SU-DHL-6 (cell line): ENCODE measurements around the gene OTUD1.

Experiments used
- H2AFZ ChIP-seq: fragments of 200-600 bp; sonication (generic); 2 replicates; pipeline ENCODE4 v1.6.1; 2014; ENCODE audit warnings: low read depth, mild to moderate bottlenecking, moderate library complexity, mixed read lengths, antibody characterized with exemption, low read length; ENCODE audit not compliant: severe bottlenecking
- H3F3A ChIP-seq: fragments of 200-600 bp; shearing (Covaris generic); 2 replicates; pipeline ENCODE4 v1.6.0; 2016; ENCODE audit warnings: antibody characterized with exemption, mild to moderate bottlenecking; ENCODE audit not compliant: insufficient read depth
- H3K27ac ChIP-seq: fragments of 200-600 bp; sonication (generic); 2 replicates; pipeline ENCODE4 v1.5.1; 2016; ENCODE audit warnings: low read depth, mild to moderate bottlenecking, low read length, moderate library complexity, mixed read lengths
- H3K27me3 ChIP-seq: fragments of 200-600 bp; sonication (generic), shearing (Covaris generic); 2 replicates; pipeline ENCODE4 v1.6.0; 2014; ENCODE audit warnings: mild to moderate bottlenecking, low read length
- H3K36me3 ChIP-seq: fragments of 200-600 bp; sonication (generic); 2 replicates; pipeline ENCODE4 v1.6.1; 2014; ENCODE audit warnings: mild to moderate bottlenecking, low read length, mixed read lengths
- H3K4me2 ChIP-seq: fragments of 300-600, 200-600 bp; shearing (Covaris generic), sonication (generic); 2 replicates; pipeline ENCODE4 v1.6.0; 2014; ENCODE audit warnings: low read length, low read depth, mild to moderate bottlenecking; ENCODE audit not compliant: poor library complexity, severe bottlenecking
- H3K4me3 ChIP-seq: fragments of 200-600 bp; sonication (generic); 2 replicates; pipeline ENCODE4 v1.5.1; 2014; ENCODE audit warnings: antibody characterized with exemption, low read length, mild to moderate bottlenecking, mixed read lengths; ENCODE audit not compliant: insufficient read depth, poor library complexity, severe bottlenecking
- H3K79me2 ChIP-seq: fragments of 200-600 bp; sonication (generic); 2 replicates; pipeline ENCODE4 v1.6.1; 2014; ENCODE audit warnings: mild to moderate bottlenecking, low read length, moderate library complexity; ENCODE audit not compliant: insufficient read depth
- H3K9ac ChIP-seq: fragments of 200-600 bp; sonication (generic); 2 replicates; pipeline ENCODE4 v1.7.0; 2014; ENCODE audit warnings: mild to moderate bottlenecking, low read length
- H3K9me2 ChIP-seq: fragments of 200-600 bp; sonication (generic); replicated peaks from 2 replicates; pipeline ENCODE4 v1.6.1; 2014; ENCODE audit warnings: low read length; ENCODE audit not compliant: insufficient read depth
- H3K9me3 ChIP-seq: fragments of 200-600 bp; sonication (generic); 2 replicates; pipeline ENCODE4 v1.6.1; 2014; ENCODE audit warnings: low read length, mixed read lengths; ENCODE audit not compliant: insufficient read depth
- H4K20me1 ChIP-seq: fragments of 200-600 bp; sonication (generic); 2 replicates; pipeline ENCODE4 v1.6.1; 2014; ENCODE audit warnings: low read depth, mild to moderate bottlenecking, antibody characterized with exemption, low read length, moderate library complexity, mixed read lengths
- EZH2phosphoT487 ChIP-seq: fragments of 200-600 bp; sonication (generic), shearing (Covaris generic); conservative IDR thresholded peaks from 2 replicates; pipeline ENCODE4 v1.6.1; 2018; ENCODE audit warnings: mild to moderate bottlenecking, antibody characterized with exemption, low read length, moderate library complexity, mixed read lengths
- TF ChIP-seq, protein P1 (sequence below): fragments of 200-600 bp; sonication (generic); IDR thresholded peaks from one replicate; pipeline ENCODE4 v1.5.1; 2017; ENCODE audit warnings: antibody characterized with exemption, mild to moderate bottlenecking, low read length, moderate library complexity; ENCODE audit not compliant: insufficient read depth, poor library complexity, severe bottlenecking

The OTUD1 gene

DNA sequence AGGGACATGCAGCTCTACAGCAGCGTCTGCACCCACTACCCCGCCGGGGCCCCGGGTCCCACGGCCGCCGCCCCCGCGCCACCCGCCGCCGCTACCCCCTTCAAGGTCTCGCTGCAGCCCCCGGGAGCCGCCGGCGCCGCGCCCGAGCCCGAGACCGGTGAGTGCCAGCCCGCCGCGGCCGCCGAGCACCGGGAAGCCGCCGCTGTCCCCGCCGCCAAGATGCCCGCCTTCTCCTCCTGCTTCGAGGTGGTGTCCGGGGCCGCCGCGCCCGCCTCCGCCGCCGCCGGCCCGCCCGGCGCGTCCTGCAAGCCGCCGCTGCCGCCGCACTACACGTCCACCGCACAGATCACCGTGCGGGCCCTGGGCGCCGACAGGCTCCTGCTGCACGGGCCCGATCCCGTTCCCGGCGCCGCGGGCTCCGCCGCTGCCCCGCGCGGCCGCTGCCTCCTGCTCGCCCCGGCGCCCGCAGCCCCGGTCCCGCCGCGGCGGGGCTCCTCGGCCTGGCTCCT is 631 bp downstream of the OTUD1 start:
- Histone ChIP-seq H3K4me3 (peak overlapping the region; percentile 67), H3K9ac (peak overlapping the region; percentile 55), H3K79me2 (no peaks in the 10 kb centered on the region), H3K27ac (no peak overlapping the region), H3K9me2 (no peaks in the 10 kb centered on the region), H3K9me3 (no peaks in the 10 kb centered on the region), H2AFZ (peak overlapping the region; percentile 82), H3K36me3 (no peaks in the 10 kb centered on the region), H4K20me1 (no peaks in the 10 kb centered on the region), H3F3A (no peaks in the 10 kb centered on the region; the same call in 1 of the 2 replicates), H3K27me3 (no peaks in the 10 kb centered on the region), H3K4me2 (peak overlapping the region; percentile 66)
- TF ChIP-seq EZH2phosphoT487: no peak
- TF ChIP-seq, protein P1, sequence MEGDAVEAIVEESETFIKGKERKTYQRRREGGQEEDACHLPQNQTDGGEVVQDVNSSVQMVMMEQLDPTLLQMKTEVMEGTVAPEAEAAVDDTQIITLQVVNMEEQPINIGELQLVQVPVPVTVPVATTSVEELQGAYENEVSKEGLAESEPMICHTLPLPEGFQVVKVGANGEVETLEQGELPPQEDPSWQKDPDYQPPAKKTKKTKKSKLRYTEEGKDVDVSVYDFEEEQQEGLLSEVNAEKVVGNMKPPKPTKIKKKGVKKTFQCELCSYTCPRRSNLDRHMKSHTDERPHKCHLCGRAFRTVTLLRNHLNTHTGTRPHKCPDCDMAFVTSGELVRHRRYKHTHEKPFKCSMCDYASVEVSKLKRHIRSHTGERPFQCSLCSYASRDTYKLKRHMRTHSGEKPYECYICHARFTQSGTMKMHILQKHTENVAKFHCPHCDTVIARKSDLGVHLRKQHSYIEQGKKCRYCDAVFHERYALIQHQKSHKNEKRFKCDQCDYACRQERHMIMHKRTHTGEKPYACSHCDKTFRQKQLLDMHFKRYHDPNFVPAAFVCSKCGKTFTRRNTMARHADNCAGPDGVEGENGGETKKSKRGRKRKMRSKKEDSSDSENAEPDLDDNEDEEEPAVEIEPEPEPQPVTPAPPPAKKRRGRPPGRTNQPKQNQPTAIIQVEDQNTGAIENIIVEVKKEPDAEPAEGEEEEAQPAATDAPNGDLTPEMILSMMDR: no peak

- Histone ChIP-seq H3F3A (no peaks in the 10 kb centered on the region; the same call in 1 of the 2 replicates), H3K9me3 (no peaks in the 10 kb centered on the region), H3K27ac (no peak overlapping the region), H3K36me3 (no peaks in the 10 kb centered on the region), H3K79me2 (no peaks in the 10 kb centered on the region), H3K4me2 (peak overlapping the region; percentile 66), H3K27me3 (no peaks in the 10 kb centered on the region), H3K4me3 (no peak overlapping the region), H3K9me2 (no peaks in the 10 kb centered on the region), H2AFZ (no peak overlapping the region), H3K9ac (no peak overlapping the region), H4K20me1 (no peaks in the 10 kb centered on the region)
- no peak for TF ChIP-seq EZH2phosphoT487
- TF ChIP-seq, protein P1: no peak
Measured at GRCh38 chr10:23439961-23440889, 1.4 kb downstream of the OTUD1 start.

DNA sequence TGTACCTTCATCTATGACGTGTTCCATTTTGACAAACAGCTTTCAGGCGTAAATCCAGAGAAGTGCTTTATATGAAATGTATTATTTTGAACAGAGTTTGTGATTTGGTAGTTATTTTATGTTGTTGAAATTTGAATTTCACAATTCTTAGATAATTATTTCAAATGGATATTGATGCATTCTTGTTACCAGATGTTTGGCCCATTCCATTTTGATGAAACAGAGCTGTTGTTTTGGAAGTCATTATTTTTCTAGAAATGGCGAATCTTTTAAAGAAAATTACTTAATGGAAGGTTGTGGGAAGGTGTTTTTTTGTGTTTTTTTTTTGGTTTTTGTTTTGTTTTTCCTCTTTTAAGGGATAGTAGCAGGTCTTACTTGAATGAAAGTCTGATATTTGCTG is 2.4 kb downstream of the OTUD1 start:
- H3K9me2 ChIP-seq: no peaks in the 10 kb centered on the region
- H3K4me3 ChIP-seq: no peak overlapping the region
- H3K9me3 ChIP-seq: no peaks in the 10 kb centered on the region
- H3K27ac ChIP-seq: no peak overlapping the region
- no peaks in the 10 kb centered on the region; the same call in 1 of the 2 replicates for H3F3A ChIP-seq
- no peaks in the 10 kb centered on the region for H3K36me3 ChIP-seq
- H2AFZ ChIP-seq: no peak overlapping the region
- no peaks in the 10 kb centered on the region for H3K79me2 ChIP-seq
- no peaks in the 10 kb centered on the region for H3K27me3 ChIP-seq
- no peaks in the 10 kb centered on the region for H4K20me1 ChIP-seq
- TF ChIP-seq, protein P1: no peak
- no peak for TF ChIP-seq EZH2phosphoT487
- H3K9ac ChIP-seq: no peak overlapping the region
- H3K4me2 ChIP-seq: no peak overlapping the region
